GM21786 (cell line): ENCODE data around the gene GBP6.
"Not testable (repeated sequence)": the region's sequence is repeated elsewhere in the genome, so short reads cannot be mapped to it uniquely, and the experiment has no call there.

Experiments
- ATAC-seq: cut with Tn5 transposase; IDR thresholded peaks from one replicate; pipeline ENCODE4 v1.9.1; 2021; ENCODE audit not compliant: unreplicated experiment

GBP6 gene

DNA sequence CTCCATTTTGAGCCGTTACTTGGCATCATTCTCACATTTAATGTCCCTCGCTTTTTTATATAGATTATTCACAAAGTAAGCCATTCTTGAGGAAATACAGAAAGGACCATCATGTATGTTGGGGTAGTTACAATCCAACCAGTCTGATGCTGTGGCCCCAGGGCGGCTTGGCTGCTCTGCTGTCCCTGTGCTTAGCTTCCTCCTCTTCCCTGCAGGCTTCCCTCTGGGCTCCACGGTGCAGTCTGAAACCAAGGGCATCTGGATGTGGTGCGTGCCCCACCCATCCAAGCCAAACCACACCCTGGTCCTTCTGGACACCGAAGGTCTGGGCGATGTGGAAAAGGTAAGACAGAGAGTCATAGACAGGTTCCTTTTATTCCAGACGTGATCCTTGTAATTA is 5.5 kb downstream of the GBP6 start:
- no peak for ATAC-seq

DNA sequence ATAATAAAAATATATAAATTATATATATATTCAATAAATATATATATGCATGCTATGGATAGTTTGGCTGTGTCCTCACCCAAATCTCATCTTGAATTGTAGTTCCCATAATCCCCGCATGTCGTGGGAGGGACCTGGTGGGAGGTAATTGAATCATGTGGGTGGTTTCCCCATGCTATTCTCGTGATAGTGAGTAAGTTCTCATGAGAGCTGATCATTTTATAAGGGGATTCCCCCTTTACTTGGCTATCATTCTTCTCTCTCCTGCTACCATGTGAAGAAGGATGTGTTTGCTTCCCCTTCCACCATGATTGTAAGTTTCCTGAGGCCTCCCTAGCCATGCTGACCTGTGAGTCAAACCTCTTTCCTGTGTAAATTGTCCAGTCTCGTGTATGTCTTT is 10.0 kb downstream of the GBP6 start:
- ATAC-seq, result not testable (repeated sequence)

DNA sequence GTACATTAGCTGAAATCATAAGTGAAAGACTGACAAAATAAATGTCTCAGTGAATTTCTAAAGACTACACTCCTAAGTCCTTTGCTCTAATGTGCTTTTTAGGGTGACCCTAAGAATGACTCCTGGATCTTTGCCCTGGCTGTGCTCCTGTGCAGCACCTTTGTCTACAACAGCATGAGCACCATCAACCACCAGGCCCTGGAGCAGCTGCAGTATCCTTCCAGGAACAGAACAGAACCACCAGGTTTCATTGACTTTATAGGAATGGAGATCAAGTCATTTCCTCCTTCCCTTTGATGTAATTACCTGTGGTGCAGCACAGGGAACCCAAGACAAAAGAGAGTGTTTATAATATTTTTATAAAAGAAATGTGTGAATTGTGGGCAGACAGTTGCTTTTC is 14.1 kb downstream of the GBP6 start:
- ATAC-seq, result no peak

DNA sequence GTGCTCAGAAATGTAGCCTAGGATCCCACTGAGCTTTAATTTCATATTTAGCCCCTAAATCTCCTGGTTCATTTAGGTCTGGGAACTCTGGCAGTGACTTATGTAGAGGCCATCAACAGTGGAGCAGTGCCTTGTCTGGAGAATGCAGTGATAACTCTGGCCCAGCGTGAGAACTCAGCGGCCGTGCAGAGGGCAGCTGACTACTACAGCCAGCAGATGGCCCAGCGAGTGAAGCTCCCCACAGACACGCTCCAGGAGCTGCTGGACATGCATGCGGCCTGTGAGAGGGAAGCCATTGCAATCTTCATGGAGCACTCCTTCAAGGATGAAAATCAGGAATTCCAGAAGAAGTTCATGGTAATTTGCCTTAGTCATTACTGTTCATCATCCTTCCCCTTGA is 17.8 kb downstream of the GBP6 start:
- ATAC-seq, result no peak

- no peak for ATAC-seq
These were observed 18.6 kb downstream of the GBP6 start for GRCh38 chr1:89382479-89382878.

DNA sequence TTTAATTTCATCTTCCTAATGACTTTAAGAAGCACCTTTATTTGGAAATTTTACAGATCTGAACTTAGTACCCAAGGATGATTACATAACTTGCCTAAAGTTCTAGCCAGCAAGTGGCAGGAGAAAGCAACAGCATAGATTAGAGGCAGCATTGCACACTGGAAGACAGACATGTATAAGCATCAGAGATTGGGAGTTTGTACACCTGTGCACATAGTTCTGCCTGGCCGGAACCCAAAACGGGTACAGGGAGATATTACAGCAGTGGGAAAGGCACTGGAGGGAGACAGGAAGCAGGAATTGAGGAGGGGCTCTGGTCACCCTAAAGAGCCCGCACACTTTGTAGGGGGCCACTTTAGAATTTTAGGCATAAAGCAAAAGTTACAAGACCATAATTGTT is 19.3 kb downstream of the GBP6 start:
- ATAC-seq, result no peak

GRCh38 chr1:89390707-89391106 is 26.8 kb downstream of the GBP6 start:
- no peak for ATAC-seq

DNA sequence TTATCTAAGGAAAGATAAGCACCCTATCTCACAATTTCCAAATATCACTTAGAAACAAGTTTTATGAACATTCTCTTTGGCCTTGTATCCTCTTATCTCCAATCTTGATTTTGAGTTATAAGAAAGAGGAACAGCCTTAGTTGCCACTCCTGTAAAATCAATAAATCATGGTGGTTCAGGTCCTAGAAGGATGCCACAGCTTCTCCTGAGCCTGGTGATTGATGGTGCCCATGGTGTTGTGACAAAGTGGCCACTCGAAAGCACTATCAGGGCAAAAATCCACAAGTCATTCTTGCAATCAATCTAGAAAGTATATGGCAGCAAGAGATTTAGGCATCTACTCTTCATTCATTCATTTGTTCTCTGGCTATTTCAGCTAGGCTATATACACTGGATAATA is 27.8 kb downstream of the GBP6 start:
- no peak for ATAC-seq

- ATAC-seq, result no peak
These were observed 31.0 kb downstream of the GBP6 start for GRCh38 chr1:89394851-89395250.

- no peak for ATAC-seq
These were observed 33.0 kb downstream of the GBP6 start for GRCh38 chr1:89396902-89397301.

DNA sequence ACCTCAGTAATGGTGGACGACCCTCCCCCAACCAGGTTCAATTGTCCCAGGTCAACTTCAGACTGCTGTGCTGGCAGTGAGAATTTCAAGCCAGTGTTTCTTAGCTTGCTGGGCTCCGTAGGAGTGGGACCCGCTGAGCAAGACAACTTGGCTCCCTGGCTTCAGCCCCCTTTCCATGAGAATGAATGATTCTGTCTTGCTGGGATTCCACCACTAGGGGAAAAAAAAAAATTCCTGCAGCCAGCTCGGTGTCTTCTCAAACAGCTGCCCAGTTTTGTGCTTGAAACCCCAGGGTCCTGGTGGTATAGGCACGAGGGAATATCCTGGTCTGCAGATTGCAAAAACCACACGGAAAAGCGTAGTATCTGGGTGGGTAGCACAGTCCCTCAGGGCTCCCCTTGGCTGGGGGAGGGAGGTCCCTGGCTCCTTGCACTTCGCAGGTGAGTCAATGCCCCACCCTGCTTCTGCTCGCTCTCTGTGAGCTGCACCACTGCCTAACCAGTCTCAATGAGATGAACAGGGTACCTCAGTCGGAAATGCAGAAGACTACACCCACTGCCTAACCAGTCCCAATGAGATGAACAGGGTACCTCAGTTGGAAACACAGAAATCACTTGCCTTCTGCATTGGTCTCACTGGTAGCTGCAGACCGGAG is 41.5 kb downstream of the GBP6 start:
- no peak for ATAC-seq

DNA sequence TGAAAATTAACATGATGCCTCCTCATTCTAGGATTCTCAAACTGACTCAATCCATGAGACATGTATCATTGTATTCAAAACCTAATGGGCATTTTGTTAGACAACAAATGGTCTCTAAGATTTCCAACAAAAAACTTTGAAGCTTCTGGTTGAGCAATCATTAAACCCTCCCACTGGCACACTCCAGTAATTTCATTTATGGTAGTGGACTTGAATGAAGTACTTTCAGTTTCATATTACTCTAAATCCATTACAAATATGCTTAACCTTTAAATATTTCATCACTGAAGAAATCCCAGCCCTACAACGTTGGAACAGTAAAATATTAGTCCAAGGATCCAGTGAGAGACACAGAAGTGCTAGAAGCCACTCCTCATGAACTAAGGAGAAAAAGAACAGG is 43.5 kb downstream of the GBP6 start:
- ATAC-seq, result no peak

DNA sequence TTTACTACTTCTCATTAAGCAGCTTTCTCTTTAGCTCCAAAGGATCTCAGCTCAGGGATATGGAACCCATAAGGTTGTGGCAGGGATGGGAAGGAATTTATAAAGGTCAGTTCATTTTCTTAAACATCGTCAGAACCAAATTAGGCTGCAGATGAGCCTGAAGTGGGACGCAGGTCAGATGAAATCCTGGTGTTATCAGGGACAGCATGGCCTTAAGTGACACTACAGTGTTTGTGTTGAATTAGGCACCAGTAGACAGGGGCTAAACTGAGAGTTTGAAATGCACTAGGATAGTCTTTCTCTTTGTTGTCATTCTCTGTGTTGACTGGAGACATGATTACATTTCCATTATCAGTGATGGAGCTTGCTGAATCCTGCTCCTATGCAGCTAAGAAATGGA is 43.9 kb downstream of the GBP6 start:
- ATAC-seq, result not testable (repeated sequence)

GRCh38 chr1:89425056-89425455 is 61.2 kb downstream of the GBP6 start:
- ATAC-seq, result no peak

GRCh38 chr1:89429062-89429461 is 65.2 kb downstream of the GBP6 start:
- ATAC-seq, result no peak

DNA sequence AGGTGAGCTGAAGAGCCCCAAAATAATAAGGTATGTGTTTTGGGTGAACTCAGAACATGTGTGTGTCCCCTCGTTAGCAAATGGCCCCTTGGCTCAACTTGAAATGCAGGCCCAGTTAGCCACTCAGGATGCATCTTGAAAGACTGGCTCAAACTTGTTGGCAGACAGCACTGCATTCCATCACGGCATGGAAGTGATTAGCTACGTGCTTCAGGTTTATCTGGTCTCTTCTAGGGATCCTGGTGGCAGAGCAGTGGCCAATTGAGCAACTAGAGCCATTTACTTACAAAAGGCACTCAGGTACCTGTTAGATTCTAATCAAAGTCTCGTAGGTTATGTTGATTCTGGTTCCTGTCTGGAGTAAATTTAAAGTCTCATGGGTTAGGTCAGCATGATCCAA is 65.8 kb downstream of the GBP6 start:
- not testable (repeated sequence) for ATAC-seq

GRCh38 chr1:89433421-89433820 is 69.6 kb downstream of the GBP6 start:
- ATAC-seq, result no peak

DNA sequence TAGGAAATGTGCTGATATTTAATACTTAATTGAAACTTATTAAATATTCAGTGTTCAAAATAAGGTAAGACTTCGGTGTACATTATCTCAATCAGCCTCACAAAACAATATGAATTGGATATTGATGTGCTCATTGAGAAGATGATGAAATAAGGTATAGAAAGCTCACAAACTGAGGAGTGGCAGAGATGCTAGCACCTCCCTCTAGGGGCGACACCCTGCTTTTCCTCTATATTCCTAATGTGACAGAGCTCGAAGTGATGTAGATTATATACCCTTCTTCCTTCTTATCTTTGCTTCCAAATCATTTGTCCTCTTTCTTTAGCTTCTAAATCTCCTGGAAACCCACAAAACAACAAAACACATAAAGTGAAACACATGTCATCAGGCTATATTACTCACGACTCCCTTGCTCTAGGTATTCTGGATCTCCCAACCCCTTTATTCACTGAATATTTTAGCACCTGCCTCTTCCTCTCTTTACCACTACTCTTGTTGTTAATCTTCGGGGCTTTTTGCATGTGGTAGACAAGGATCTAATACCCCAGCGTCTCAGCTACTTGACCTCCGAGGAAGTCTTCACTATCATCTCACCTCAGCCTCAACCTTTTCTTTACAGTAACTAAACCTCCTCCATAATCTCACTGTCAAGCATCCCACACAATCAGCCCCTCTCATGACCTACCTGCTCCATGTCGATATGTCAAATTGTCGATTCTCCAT is 70.4 kb downstream of the GBP6 start:
- ATAC-seq, result not testable (repeated sequence)
